Measurements from ENCODE around the gene MAN1A1.

The MAN1A1 gene

GRCh38 chr6:119132261-119132981 is 217.1 kb downstream of the MAN1A1 start:
- no peak for DNase-seq

- DNase-seq = no peak
Observed at GRCh38 chr6:119129968-119130484, 219.5 kb downstream of the MAN1A1 start.

GRCh38 chr6:119129148-119129967 is 220.2 kb downstream of the MAN1A1 start:
- no peak for DNase-seq

GRCh38 chr6:119128252-119128912 is 221.2 kb downstream of the MAN1A1 start:
- DNase-seq = no peak

- no peak for DNase-seq
Observed at GRCh38 chr6:119127627-119128026, 221.9 kb downstream of the MAN1A1 start.
